IPS DF 6.9 (cell line): ENCODE results near the gene PLOD3.

ENCODE experiments used
- DNase-seq: peaks from one replicate; pipeline ENCODE4 v3.0.0-alpha.2; 2013; ENCODE audit warnings: low read depth, low spot score
- H3K27ac ChIP-seq: one replicate; pipeline ENCODE4 v1.5.1; 2013; ENCODE audit warnings: low read length, control low read depth
- H3K27me3 ChIP-seq: 2 replicates; pipeline ENCODE4 v1.6.1; 2013; ENCODE audit warnings: mild to moderate bottlenecking, low read length; ENCODE audit not compliant: control insufficient read depth, insufficient read depth
- H3K36me3 ChIP-seq: 2 replicates; pipeline ENCODE4 v1.6.1; 2013; ENCODE audit warnings: low read length; ENCODE audit not compliant: control insufficient read depth, insufficient read depth
- H3K4me1 ChIP-seq: 2 replicates; pipeline ENCODE4 v1.6.1; 2013; ENCODE audit warnings: low read length; ENCODE audit not compliant: control insufficient read depth, insufficient read depth
- H3K4me3 ChIP-seq: 2 replicates; pipeline ENCODE4 v1.5.1; 2013; ENCODE audit warnings: mild to moderate bottlenecking, low read length
- H3K9me3 ChIP-seq: 2 replicates; pipeline ENCODE4 v1.6.1; 2013; ENCODE audit warnings: low read length, inconsistent platforms; ENCODE audit not compliant: control insufficient read depth, insufficient read depth
- WGBS: extraction: QIAGEN DNeasy Blood & Tissue Kit; methylation state at CpG from one replicate; pipeline ENCODE4 v1.1.7; 2013; ENCODE audit warnings: mixed read lengths, missing lambda C conversion rate; ENCODE audit not compliant: insufficient read length, insufficient coverage; 5-methylcytosine and 5-hydroxymethylcytosine counted together

Gene PLOD3

GRCh38 chr7:101226721-101227120 is 9.3 kb upstream of the PLOD3 start:
- no peaks in the 10 kb centered on the region for H3K27me3 ChIP-seq
- DNase-seq, result no peak
- H3K9me3 ChIP-seq, result no peaks in the 10 kb centered on the region
- no peak overlapping the region for H3K27ac ChIP-seq
- H3K4me3 ChIP-seq, result no peak overlapping the region
- WGBS, result no CpG with 5 or more reads among the region's 9 CpGs
- H3K4me1 ChIP-seq, result peaks cover 5% of the 10 kb centered on the region
- no peaks in the 10 kb centered on the region; the same call in 1 of the 2 replicates for H3K36me3 ChIP-seq

- Histone ChIP-seq H3K9me3 (no peaks in the 10 kb centered on the region), H3K36me3 (no peaks in the 10 kb centered on the region; the same call in 1 of the 2 replicates), H3K4me3 (no peak overlapping the region), H3K27ac (no peak overlapping the region), H3K4me1 (peaks cover 2% of the 10 kb centered on the region; the same call in 1 of the 2 replicates), H3K27me3 (no peaks in the 10 kb centered on the region)
- no CpG with 5 or more reads among the region's 6 CpGs for WGBS
- DNase-seq, result no peak
Measured at GRCh38 chr7:101225650-101226049, 8.3 kb upstream of the PLOD3 start.

GRCh38 chr7:101223528-101223927 is 6.1 kb upstream of the PLOD3 start:
- Histone ChIP-seq H3K4me1 (0 out of 2 replicates have a peak, but pooled peaks cover 2% of the 10 kb centered on the region), H3K9me3 (no peaks in the 10 kb centered on the region), H3K27ac (no peak overlapping the region), H3K36me3 (no peaks in the 10 kb centered on the region; the same call in 1 of the 2 replicates), H3K27me3 (no peaks in the 10 kb centered on the region), H3K4me3 (no peak overlapping the region)
- no peak for DNase-seq
- no CpG with 5 or more reads among the region's 15 CpGs for WGBS

GRCh38 chr7:101222275-101222830 is 5.0 kb upstream of the PLOD3 start:
- H3K9me3 ChIP-seq, result no peaks in the 10 kb centered on the region
- no peaks in the 10 kb centered on the region; the same call in 1 of the 2 replicates for H3K36me3 ChIP-seq
- no peak overlapping the region for H3K27ac ChIP-seq
- H3K27me3 ChIP-seq, result no peaks in the 10 kb centered on the region
- WGBS, result no CpG with 5 or more reads among the region's 27 CpGs
- H3K4me1 ChIP-seq, result 0 out of 2 replicates have a peak, but pooled peaks cover 2% of the 10 kb centered on the region
- no peak for DNase-seq
- no peak overlapping the region for H3K4me3 ChIP-seq

- no peaks in the 10 kb centered on the region for H3K27me3 ChIP-seq
- H3K4me1 ChIP-seq, result peaks cover 4% of the 10 kb centered on the region
- no peak overlapping the region for H3K27ac ChIP-seq
- no peak for DNase-seq
- no peak overlapping the region for H3K4me3 ChIP-seq
- no CpG with 5 or more reads among the region's 5 CpGs for WGBS
- no peaks in the 10 kb centered on the region for H3K9me3 ChIP-seq
- no peaks in the 10 kb centered on the region; the same call in 1 of the 2 replicates for H3K36me3 ChIP-seq
Measured at GRCh38 chr7:101220295-101220694, 2.9 kb upstream of the PLOD3 start.

- WGBS, result no CpG with 5 or more reads among the region's 26 CpGs
- H3K27me3 ChIP-seq, result no peaks in the 10 kb centered on the region
- no peaks in the 10 kb centered on the region for H3K36me3 ChIP-seq
- H3K4me3 ChIP-seq, result peak overlapping the region; percentile 81; the same call in 1 of the 2 replicates
- no peaks in the 10 kb centered on the region for H3K9me3 ChIP-seq
- DNase-seq, result no peak
- no peak overlapping the region for H3K27ac ChIP-seq
- H3K4me1 ChIP-seq, result peaks cover 4% of the 10 kb centered on the region
Measured at GRCh38 chr7:101218236-101219125, 1.1 kb upstream of the PLOD3 start.

- no peak for DNase-seq
- Histone ChIP-seq H3K27ac (no peak overlapping the region), H3K4me3 (peak overlapping the region; percentile 28), H3K4me1 (peaks cover 3% of the 10 kb centered on the region), H3K9me3 (no peaks in the 10 kb centered on the region), H3K27me3 (no peaks in the 10 kb centered on the region), H3K36me3 (no peaks in the 10 kb centered on the region)
- no CpG with 5 or more reads among the region's 34 CpGs for WGBS
Measured at GRCh38 chr7:101216860-101217387, 457 bp downstream of the PLOD3 start.

GRCh38 chr7:101216001-101216859 is 1.2 kb downstream of the PLOD3 start:
- Histone ChIP-seq H3K27ac (no peak overlapping the region), H3K4me3 (peak overlapping the region; percentile 28; the same call in 1 of the 2 replicates), H3K36me3 (0 out of 2 replicates have a peak, but pooled peaks cover 3% of the 10 kb centered on the region), H3K27me3 (no peaks in the 10 kb centered on the region), H3K4me1 (peaks cover 3% of the 10 kb centered on the region), H3K9me3 (no peaks in the 10 kb centered on the region)
- no CpG with 5 or more reads among the region's 31 CpGs for WGBS
- no peak for DNase-seq

- no peak overlapping the region for H3K4me3 ChIP-seq
- H3K9me3 ChIP-seq, result no peaks in the 10 kb centered on the region
- H3K36me3 ChIP-seq, result 0 out of 2 replicates have a peak, but pooled peaks cover 7% of the 10 kb centered on the region
- no CpG with 5 or more reads among the region's 8 CpGs for WGBS
- no peak overlapping the region for H3K27ac ChIP-seq
- no peak for DNase-seq
- H3K27me3 ChIP-seq, result no peaks in the 10 kb centered on the region
- H3K4me1 ChIP-seq, result peaks cover 3% of the 10 kb centered on the region
Measured at GRCh38 chr7:101212014-101212413, 5.4 kb downstream of the PLOD3 start.

- H3K27ac ChIP-seq, result no peak overlapping the region
- H3K36me3 ChIP-seq, result 0 out of 2 replicates have a peak, but pooled peaks cover 7% of the 10 kb centered on the region
- no peaks in the 10 kb centered on the region for H3K27me3 ChIP-seq
- no peaks in the 10 kb centered on the region for H3K9me3 ChIP-seq
- no CpG with 5 or more reads among the region's 24 CpGs for WGBS
- H3K4me3 ChIP-seq, result no peak overlapping the region
- no peaks in the 10 kb centered on the region; the same call in 1 of the 2 replicates for H3K4me1 ChIP-seq
- DNase-seq, result no peak
Measured at GRCh38 chr7:101211501-101211900, 5.9 kb downstream of the PLOD3 start.
